CD4-positive, alpha-beta T cell treated with Interleukin-17A for 4 hours (primary cell): ENCODE results near the gene MGRN1.
"Not testable (repeated sequence)": the region's sequence is repeated elsewhere in the genome, so short reads cannot be mapped to it uniquely, and the experiment has no call there.

Experiments used
- DNase-seq: peaks from one replicate; pipeline ENCODE4 v3.0.0-alpha.2; 2020; ENCODE audit warnings: mixed read lengths

Gene MGRN1

DNA sequence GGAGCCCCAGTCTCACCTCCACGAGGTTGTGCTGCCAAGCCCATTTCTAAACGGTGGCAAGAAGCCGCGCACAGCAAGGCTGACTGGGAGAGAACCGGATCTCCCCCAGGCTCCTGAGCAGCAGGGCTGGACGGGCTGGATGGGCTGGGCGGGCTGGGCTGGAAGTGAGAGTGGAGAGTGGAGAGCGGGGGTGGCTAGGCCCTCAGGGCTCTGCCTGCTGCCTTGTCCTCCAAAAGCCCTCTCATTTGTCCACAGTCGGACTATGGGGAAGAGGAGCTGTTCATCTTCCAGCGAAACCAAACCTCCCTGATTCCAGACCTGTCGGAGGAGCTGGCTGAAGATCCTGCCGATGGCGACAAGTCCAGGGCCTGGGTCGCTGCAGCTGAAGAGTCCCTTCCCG is 112.9 kb downstream of the MGRN1 start:
- DNase-seq = no peak

DNA sequence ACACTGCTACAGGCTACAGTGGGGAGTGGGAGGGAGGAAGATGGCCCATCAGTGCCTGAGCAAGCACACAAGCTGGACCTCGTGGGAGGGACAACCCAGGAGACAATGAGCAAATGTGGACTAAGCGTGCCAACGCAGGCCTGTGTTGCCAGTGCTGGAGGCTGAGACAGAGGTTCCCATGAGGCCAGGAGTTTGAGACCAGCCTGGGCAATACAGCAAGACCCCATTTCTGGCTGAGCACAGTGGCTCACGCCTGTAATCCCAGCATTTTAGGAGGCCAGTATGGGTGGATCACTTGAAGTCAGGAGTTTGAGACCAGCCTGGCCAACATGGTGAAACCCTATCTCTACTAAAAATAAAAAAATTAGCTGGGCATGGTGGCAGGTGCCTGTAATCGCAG is 113.7 kb downstream of the MGRN1 start:
- not testable (repeated sequence) for DNase-seq
